Type B pancreatic cell (in vitro differentiated cells): Measurements from ENCODE around the gene PTPRQ. TPM values are rescaled to one million over a fixed set of nuclear protein-coding genes. Genes with fewer than 3 reads are reported as not detected.
A peak's percentile ranks its signal among the peaks of the same experiment; 100 is the strongest.

Experiments used
- DNase-seq: peaks from one replicate; pipeline ENCODE4 v3.0.0; 2021; ENCODE audit warnings: mixed read lengths; ENCODE audit not compliant: unreplicated experiment; ENCODE audit errors: extremely low spot score
- H3K27ac Mint-ChIP-seq: 2 replicates; pipeline ENCODE4 v1.8.0; 2021; ENCODE audit warnings: mild to moderate bottlenecking, mixed read lengths
- H3K27me3 Mint-ChIP-seq: 2 replicates; pipeline ENCODE4 v1.8.0; 2021; ENCODE audit warnings: mixed read lengths
- H3K36me3 Mint-ChIP-seq: 2 replicates; pipeline ENCODE4 v1.8.0; 2021; ENCODE audit warnings: mixed read lengths
- H3K4me1 Mint-ChIP-seq: one replicate; pipeline ENCODE4 v1.8.0; 2021; ENCODE audit warnings: mixed read lengths; ENCODE audit not compliant: unreplicated experiment
- H3K4me3 Mint-ChIP-seq: 2 replicates; pipeline ENCODE4 v1.8.0; 2021; ENCODE audit warnings: mild to moderate bottlenecking, mixed read lengths
- H3K9me3 Mint-ChIP-seq: 2 replicates; pipeline ENCODE4 v1.8.0; 2021; ENCODE audit warnings: mixed read lengths
- total RNA-seq: library from RNA; stranded (reverse); gene quantifications from 2 replicates; pipeline ENCODE4 v1.2.1, GENCODE V29; 2021; ENCODE audit warnings: low replicate concordance
- TF ChIP-seq, protein P1 (sequence below): fragments of 200-600 bp; sonication (generic); conservative IDR thresholded peaks from 2 replicates; pipeline ENCODE4 v1.5.0; 2021; ENCODE audit warnings: antibody characterized with exemption, mild to moderate bottlenecking

PTPRQ gene
- total RNA-seq, 1 donor from 2014 or later: 1.3 TPM

- H3K27me3 Mint-ChIP-seq: no peaks in the 10 kb centered on the region
- H3K9me3 Mint-ChIP-seq: no peaks in the 10 kb centered on the region
- no peaks in the 10 kb centered on the region for H3K36me3 Mint-ChIP-seq
- peaks cover 3% of the 10 kb centered on the region for H3K4me1 Mint-ChIP-seq
- no peak overlapping the region for H3K4me3 Mint-ChIP-seq
- peak overlapping the region; percentile 48 for H3K27ac Mint-ChIP-seq
- no peak for DNase-seq
- TF ChIP-seq, protein P1, sequence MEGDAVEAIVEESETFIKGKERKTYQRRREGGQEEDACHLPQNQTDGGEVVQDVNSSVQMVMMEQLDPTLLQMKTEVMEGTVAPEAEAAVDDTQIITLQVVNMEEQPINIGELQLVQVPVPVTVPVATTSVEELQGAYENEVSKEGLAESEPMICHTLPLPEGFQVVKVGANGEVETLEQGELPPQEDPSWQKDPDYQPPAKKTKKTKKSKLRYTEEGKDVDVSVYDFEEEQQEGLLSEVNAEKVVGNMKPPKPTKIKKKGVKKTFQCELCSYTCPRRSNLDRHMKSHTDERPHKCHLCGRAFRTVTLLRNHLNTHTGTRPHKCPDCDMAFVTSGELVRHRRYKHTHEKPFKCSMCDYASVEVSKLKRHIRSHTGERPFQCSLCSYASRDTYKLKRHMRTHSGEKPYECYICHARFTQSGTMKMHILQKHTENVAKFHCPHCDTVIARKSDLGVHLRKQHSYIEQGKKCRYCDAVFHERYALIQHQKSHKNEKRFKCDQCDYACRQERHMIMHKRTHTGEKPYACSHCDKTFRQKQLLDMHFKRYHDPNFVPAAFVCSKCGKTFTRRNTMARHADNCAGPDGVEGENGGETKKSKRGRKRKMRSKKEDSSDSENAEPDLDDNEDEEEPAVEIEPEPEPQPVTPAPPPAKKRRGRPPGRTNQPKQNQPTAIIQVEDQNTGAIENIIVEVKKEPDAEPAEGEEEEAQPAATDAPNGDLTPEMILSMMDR: no peak
Measured at GRCh38 chr12:80590085-80590484, 146.1 kb downstream of the PTPRQ start.

DNA sequence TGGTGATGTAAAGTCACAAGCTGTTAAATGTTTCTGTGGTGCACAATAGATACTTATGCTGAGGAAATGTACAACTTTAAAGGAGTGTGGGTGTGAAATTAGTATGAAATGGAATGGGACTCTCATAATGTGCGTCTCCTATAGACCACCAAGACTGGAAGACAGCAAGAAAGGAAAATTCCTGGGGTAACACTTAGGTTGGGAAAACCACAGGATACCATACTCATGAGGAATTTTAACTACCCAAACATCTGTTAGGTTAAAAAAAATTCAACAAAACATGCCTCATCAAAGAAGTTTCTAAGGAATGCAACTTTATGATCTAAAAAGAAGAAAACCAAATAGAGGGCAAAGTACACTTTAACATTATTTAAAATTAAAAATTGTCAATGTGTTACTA lies 149.7 kb downstream of the PTPRQ start:
- Mint-ChIP-seq H3K4me1 (no peaks in the 10 kb centered on the region), H3K9me3 (no peaks in the 10 kb centered on the region), H3K27ac (no peak overlapping the region), H3K27me3 (no peaks in the 10 kb centered on the region), H3K4me3 (no peak overlapping the region), H3K36me3 (no peaks in the 10 kb centered on the region)
- no peak for DNase-seq
- TF ChIP-seq, protein P1: no peak

- TF ChIP-seq, protein P1: no peak
- Mint-ChIP-seq H3K27me3 (no peaks in the 10 kb centered on the region), H3K27ac (no peak overlapping the region), H3K4me1 (peaks cover 5% of the 10 kb centered on the region), H3K36me3 (no peaks in the 10 kb centered on the region), H3K4me3 (no peak overlapping the region), H3K9me3 (no peaks in the 10 kb centered on the region)
- DNase-seq: no peak
Measured at GRCh38 chr12:80596509-80596908, 152.5 kb downstream of the PTPRQ start.

- no peak overlapping the region for H3K4me3 Mint-ChIP-seq
- peaks cover 5% of the 10 kb centered on the region for H3K4me1 Mint-ChIP-seq
- DNase-seq: no peak
- no peaks in the 10 kb centered on the region for H3K9me3 Mint-ChIP-seq
- no peak overlapping the region for H3K27ac Mint-ChIP-seq
- TF ChIP-seq, protein P1: peak; percentile 62
- H3K27me3 Mint-ChIP-seq: no peaks in the 10 kb centered on the region
- H3K36me3 Mint-ChIP-seq: no peaks in the 10 kb centered on the region
Measured at GRCh38 chr12:80598004-80598606, 154.1 kb downstream of the PTPRQ start.

DNA sequence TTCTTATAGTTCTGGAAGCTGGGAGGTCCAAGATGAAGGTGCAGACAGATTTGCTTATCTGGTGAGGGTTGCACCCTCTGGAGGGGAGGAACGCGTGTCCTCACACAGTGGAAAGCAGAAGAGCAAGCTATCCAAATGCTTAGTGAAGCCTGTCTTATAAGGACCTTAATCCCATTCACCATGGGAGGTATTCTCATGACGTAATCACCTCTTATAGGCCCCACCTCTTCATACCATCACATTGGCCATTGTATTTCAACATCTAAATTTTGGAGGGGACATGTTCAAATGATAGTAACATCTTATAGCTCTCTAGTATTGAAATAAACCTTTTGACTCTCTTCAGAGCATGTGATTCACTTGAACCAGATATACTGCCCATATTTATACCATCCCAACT lies 158.4 kb downstream of the PTPRQ start:
- no peaks in the 10 kb centered on the region for H3K36me3 Mint-ChIP-seq
- no peak for DNase-seq
- no peak overlapping the region for H3K27ac Mint-ChIP-seq
- peaks cover 5% of the 10 kb centered on the region for H3K4me1 Mint-ChIP-seq
- no peaks in the 10 kb centered on the region for H3K9me3 Mint-ChIP-seq
- H3K4me3 Mint-ChIP-seq: no peak overlapping the region
- H3K27me3 Mint-ChIP-seq: no peaks in the 10 kb centered on the region
- TF ChIP-seq, protein P1: no peak
